Hematopoietic multipotent progenitor cell treated with erythropoietin and hydrocortisone succinate and interleukin-3 and kit ligand, for 15 days (in vitro differentiated cells): ENCODE results near the gene DAG1.
"Not testable (repeated sequence)": the region's sequence is repeated elsewhere in the genome, so short reads cannot be mapped to it uniquely, and the experiment has no call there.

Experiments used
- DNase-seq: peaks from one replicate; pipeline ENCODE4 v3.0.0-alpha.2; 2015; ENCODE audit warnings: low spot score

Gene DAG1

GRCh38 chr3:49470714-49471420 is 800 bp downstream of the DAG1 start:
- DNase-seq = peak; percentile 36

GRCh38 chr3:49471856-49472495 is 1.9 kb downstream of the DAG1 start:
- DNase-seq = peak; percentile 39

DNA sequence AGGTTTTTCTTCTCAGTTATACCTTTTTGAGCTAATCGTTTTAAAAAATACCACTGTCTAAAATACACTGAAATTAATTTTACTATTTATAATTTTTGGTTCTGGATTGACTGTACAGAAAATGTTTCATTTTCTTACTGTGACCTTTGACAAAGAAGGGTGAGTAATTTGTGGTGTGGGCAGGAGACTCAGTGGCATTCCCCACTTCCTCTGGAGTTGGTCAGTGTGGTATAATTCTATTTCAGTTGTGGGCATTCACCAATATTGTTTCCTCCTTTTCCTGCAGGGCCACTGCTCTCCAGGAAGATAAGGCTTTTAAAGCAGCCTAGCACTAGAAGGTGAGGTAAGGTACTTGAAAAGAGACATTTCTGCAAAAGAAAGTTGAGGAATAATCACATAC is 6.5 kb downstream of the DAG1 start:
- no peak for DNase-seq

GRCh38 chr3:49482766-49483165 is 12.7 kb downstream of the DAG1 start:
- no peak for DNase-seq

GRCh38 chr3:49484471-49484870 is 14.4 kb downstream of the DAG1 start:
- no peak for DNase-seq

DNA sequence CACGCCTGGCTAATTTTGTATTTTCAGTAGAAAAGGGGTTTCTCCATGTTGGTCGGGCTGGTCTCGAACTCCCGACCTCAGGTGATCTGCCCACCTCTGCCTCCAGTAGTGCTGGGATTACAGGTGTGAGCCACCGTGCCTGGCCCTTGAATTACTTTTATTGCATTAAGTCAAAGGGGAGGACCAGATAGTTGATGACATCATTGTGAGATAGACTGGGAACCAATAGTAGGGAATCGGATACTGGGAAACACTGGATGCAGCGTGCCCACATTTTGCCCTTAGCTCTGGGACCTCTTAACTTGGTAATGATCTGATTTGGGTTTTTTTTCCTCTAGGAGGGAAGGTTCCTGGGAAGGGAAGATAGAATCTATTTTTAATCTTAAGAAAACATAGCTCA is 19.2 kb downstream of the DAG1 start:
- DNase-seq = no peak

DNA sequence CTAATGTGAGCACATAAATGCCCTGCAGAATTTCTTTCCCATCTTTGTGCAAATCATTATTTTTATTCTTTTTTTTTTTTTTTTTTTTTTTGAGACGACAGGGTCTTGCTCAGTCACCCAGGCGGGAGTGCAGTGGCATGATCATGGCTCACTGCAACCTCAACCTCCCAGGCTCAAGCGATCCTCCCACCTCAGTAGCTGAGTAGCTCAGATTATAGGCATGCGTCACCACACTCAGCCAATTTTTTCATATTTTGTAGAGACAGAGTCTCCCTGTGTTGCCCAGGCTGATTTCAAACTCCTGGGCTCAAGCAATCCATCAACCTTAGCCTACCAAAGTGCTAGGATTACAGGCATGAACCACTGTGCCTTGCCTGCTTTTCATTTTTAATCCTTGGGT is 22.9 kb downstream of the DAG1 start:
- DNase-seq = no peak

DNA sequence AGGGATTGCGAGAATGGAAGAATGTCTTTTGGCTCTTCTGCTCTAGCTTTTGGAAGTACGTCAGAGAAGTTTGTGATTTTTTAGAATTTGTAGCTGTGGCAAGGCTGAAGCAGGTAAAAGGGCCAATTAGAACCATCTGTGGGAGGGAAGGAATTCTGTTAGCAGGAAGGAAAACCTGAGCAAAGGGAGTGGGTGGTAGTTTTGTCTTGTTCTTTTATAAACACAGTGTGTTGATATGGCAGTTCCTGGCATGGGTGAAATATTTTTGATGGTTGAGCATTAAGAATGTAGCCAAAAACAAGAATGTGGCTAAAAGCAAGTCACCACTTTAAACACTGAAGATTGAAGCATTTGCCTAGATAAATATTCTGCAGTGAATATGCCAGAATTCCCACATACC is 23.8 kb downstream of the DAG1 start:
- DNase-seq = no peak

- DNase-seq = no peak
These were observed 25.0 kb downstream of the DAG1 start for GRCh38 chr3:49495023-49495422.

GRCh38 chr3:49496845-49497244 is 26.8 kb downstream of the DAG1 start:
- not testable (repeated sequence) for DNase-seq

- no peak for DNase-seq
These were observed 27.5 kb downstream of the DAG1 start for GRCh38 chr3:49497606-49498005.

GRCh38 chr3:49498239-49498638 is 28.2 kb downstream of the DAG1 start:
- DNase-seq = no peak

DNA sequence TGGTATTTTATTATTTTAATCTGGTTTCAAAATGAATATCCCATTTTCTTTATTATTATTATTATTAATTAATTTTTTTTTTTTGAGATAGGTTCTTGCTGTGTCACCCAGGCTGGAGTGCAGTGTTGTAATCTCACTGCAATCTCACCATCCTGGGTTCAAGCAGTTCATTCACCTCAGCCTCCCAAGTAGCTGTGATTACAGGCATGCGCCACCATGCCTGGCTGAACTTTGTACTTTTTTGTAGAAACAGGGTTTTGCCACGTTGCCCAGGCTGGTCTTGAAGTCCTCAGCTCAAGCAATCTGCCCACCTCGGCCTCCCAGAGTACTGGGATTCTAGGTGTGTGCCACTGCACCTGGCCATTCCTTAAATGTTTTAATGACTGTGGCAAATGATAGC is 28.6 kb downstream of the DAG1 start:
- DNase-seq = peak; percentile 33

DNA sequence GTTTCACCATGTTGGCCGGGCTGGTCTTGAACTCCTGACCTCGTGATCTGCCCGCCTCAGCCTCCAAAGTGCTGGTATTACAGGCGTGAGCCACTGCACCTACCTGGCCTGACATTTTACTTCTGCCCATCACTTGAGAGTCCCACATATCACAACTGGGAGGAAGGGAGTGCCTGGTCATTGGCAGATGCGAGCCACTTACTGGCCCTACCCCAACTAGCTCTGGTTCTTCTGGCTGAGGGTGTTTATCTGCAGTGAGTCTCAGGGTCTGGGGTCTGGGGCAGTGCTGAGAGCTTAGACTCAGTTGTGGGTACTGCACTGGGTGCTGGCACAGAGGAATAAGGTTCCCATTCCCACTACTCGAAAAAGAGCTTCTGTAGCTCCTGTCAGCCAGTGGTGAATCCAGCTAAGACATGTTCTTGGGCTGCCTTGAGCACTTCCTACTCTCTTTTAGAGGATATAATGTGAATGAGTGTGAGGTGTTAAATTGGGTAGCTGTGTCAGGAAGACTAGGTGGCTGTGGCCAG is 30.2 kb downstream of the DAG1 start:
- DNase-seq = peak; percentile 68

- DNase-seq = peak; percentile 96
These were observed 30.9 kb downstream of the DAG1 start for GRCh38 chr3:49500732-49501609.

DNA sequence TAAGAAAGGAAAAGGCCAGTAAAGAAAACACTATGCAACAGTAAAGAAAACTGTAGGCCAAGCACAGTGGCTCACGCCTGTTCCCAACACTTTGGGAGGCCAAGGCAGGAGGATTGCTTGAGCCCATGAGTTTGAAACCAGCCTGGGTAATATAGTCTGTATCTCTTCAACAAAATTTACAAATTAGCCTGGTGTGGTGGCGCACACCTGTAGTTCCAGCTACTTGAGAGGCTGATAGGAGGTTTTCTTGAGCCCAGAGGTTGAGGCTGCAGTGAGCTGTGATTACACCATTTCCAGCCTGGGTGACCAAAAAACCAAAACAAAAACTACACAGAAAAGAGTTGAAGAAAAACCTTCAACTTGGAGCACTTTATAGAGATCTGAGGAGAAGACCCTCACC is 31.8 kb downstream of the DAG1 start:
- DNase-seq = no peak

- no peak for DNase-seq
These were observed 36.8 kb downstream of the DAG1 start for GRCh38 chr3:49506906-49507305.

GRCh38 chr3:49509028-49509561 is 39.0 kb downstream of the DAG1 start:
- DNase-seq = no peak

DNA sequence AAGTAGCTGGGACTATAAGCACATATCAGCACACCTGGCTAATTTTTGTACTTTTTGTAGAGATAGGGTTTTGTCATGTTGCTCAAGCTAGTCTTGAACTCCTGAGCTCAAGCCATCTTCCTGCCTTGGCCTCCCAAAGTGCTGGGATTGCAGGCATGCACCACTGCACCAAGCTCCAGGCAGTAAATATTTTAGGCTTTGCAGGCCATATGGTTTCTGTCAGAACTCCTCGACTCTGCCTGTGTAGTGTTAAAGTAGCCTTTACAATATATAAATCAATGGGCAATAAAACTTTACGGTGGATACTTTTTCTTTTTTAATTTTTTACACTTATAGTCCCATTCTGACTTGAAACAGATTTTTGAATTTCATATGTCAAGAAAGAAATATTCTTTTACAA is 41.6 kb downstream of the DAG1 start:
- DNase-seq = no peak

DNA sequence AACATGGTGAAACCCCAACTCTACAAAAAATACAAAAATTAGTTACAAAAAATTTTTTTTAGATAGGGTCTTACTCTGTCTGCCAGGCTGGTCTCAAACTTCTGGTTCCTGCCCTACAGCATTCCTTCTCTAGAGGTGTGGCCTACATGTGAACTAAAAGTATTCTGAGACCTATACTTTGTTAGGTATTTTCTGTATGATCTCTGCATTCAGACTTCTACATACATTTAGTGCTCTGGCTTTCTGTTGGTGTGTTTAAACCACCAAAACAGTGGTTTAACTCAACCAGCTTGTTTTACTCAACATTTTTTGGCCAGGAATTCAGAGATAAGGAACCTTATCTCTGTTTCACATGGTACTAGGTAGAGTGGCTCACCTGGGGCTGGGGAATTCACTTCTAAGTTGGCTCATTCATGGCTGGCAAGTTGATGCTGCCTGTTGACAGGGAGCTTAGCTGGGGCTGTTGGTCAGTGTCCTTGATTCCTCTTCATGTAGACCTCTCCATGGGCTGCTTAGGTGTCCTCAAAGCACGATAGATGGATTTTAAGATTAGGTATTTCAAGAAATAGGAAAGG is 42.8 kb downstream of the DAG1 start:
- DNase-seq = no peak

DNA sequence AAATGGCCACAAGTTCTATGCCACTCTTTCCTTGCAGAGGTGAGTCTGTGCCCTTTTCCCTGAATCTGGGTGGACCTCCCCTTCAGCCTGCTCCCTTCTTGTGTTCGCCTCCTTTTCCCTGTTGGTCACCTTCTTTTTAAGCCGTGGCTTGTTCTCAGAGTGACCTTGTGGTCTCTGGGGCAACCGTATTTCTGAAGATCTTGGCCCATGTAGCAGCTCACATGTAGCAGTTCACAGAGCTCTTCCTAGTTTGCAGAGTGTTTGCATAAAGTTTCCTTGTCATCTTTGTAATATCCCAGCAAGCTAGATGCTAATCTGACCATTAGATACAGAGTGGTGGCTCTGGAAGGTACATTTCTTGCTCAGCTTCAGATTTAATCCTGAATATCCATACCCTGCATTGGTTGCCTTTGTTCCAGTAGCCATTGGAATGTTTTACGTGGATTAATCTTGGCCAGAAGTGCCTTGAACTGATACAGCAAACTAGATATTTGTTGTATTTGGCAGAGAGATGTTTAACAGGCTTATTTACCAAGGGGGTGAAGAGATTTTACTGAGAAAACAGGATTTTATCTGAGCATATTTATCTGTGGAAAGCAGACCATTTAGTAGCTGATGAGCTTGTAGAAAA is 43.5 kb downstream of the DAG1 start:
- DNase-seq = no peak

- DNase-seq = no peak
These were observed 47.9 kb downstream of the DAG1 start for GRCh38 chr3:49518016-49518415.
